Inflammatory macrophage treated with lipopolysaccharide for 1 hour (primary cell): ENCODE results near the gene ACOT7.
"Not testable (repeated sequence)": the region's sequence is repeated elsewhere in the genome, so short reads cannot be mapped to it uniquely, and the experiment has no call there.

Source experiments
- DNase-seq, 2 donors: peaks; one replicate each; pipeline ENCODE4 v3.0.0-alpha.2; 2020 to 2022

ACOT7 gene

DNA sequence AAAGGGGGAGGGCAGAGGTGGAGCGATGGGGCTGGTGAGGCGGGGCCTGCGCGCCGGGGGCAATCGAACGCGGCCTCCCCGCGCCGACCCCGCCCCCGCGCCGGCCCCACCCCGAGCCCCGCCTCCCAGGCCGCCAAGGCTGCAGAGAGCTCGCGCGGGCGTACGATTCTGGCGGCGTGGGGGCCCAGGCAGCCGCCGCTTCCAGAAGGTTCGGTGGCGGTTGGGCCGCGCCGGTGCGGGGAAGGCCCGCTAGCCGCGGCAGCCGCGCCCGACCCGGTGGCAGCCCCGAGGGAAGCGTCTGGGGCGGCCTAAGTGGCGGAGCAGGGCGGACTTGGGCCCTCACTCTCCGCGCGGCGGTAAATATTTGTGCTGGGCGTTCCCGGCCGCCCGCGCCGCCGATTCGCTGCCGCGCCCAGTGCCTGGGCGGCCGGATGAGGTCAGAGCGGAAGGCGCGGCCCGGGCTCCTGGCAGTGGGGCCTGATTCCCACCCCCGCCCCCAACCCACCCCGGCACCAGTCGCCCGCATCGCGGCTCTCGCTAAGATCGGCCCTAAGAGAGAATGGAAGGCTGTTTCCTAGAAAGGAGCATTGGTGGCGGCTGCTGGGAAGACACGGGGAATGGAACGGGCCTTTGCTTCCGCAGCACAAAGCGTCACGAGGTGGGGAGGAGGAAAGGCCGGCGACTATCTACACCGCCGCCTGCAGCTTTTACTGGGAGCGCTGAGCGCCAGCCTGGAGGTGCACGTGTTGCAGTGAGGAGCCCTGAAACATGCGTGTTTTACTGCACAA is at the start of gene ACOT7:
TSS of gene ACOT7 (minus strand) at position 368 of the 788 bp plus-strand sequence. CDS start 368 bp downstream, outside the sequence.
- peak; percentile 85 to 88 for DNase-seq

GRCh38 chr1:6441586-6441985 is 48.0 kb upstream of the ACOT7 start:
- DNase-seq = no peak

DNA sequence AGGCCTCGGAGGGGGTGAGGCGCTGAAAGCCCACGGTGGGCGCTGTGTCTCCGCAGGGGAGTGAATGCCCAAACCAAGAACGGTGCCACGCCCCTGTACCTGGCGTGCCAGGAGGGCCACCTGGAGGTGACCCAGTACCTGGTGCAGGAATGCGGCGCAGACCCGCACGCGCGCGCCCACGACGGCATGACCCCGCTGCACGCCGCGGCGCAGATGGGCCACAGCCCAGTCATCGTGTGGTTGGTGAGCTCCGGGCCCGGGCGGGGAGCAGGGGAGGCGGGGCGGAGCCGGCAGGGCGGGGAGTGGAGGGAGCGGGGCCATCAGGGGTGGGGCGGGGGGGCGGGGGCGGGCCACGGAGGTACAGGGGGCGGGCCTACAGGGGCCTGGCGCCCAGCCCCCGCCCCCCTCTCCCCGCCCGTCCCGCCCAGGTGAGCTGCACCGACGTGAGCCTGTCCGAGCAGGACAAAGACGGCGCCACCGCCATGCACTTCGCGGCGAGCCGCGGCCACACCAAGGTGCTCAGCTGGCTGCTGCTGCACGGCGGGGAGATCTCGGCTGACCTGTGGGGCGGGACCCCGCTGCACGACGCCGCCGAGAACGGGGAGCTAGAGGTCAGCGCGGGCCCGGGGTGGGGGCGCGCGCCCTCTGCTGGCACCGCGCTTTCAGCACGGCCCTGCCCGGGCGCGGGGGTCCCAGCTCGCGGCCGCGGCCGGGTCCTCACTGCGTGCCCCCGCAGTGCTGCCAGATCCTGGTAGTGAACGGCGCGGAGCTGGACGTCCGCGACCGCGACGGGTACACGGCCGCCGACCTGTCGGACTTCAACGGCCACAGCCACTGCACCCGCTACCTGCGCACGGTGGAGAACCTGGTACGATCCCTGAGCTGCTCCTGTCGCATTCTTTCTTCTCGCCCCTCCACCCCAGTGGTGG is 46.9 kb upstream of the ACOT7 start:
- DNase-seq = no peak

GRCh38 chr1:6438047-6438525 is 44.5 kb upstream of the ACOT7 start:
- peak in 1 of 2 donors; percentile 63 for DNase-seq

GRCh38 chr1:6437012-6437700 is 43.6 kb upstream of the ACOT7 start:
- not testable (repeated sequence) for DNase-seq

DNA sequence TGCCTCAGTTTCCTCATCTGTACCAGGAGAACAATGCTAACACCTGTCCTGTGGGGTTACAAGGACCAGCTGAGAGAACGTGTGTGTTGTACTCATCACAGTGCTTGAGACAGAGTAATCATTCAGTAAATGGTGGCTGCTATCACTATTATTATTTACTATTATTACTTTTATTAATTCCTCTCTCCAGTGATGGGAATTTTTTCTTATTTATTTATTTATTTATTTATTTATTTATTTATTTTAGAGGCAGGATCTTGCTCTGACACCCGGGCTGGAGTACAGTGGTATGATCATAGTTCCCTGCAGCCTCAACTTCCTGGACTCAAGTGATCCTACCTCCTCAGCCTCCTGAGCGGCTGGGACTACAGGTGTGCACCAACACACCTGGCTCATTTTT is 42.7 kb upstream of the ACOT7 start:
- not testable (repeated sequence) for DNase-seq

DNA sequence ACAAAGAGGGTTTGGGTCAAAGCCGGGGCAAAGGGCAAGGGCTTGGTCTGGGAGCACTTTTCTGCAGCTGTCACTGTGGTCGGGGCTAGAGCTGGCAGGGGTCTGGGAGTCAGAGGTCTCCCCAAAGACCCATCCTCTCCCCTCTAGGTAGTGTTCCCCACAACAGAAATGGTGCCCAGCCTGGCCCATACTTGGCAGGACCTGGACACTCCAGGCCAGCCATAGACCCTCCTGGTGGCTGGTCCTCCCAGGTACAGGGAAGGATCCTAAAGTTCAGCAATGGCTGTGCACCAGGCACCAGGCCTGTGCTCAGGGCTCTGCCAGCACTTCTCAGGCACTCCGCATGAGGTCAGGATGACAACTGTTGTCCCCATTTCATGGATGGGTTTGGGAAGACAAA is 42.0 kb upstream of the ACOT7 start:
- no peak for DNase-seq

GRCh38 chr1:6435129-6435528 is 41.6 kb upstream of the ACOT7 start:
- no peak for DNase-seq

DNA sequence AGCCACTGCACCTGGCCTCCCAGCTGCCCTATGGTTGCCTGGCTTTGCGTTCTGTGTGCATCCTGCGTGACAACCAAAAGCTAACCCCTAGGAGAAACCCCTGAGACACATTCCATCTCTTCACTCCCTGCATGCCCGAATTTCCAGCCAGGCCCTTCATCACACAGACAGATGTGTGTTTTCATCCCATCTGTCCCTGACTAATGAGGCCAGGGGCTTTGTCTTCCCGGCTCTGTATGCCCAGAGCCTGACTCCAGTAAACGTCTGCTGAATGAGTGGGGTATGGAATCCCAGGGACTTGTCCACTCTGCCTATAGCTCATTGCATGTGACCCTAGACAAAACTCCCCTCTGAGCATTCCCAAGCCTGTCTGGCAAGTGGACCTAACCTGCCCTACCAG is 40.6 kb upstream of the ACOT7 start:
- no peak for DNase-seq

GRCh38 chr1:6431645-6432579 is 38.3 kb upstream of the ACOT7 start:
- not testable (repeated sequence) for DNase-seq

DNA sequence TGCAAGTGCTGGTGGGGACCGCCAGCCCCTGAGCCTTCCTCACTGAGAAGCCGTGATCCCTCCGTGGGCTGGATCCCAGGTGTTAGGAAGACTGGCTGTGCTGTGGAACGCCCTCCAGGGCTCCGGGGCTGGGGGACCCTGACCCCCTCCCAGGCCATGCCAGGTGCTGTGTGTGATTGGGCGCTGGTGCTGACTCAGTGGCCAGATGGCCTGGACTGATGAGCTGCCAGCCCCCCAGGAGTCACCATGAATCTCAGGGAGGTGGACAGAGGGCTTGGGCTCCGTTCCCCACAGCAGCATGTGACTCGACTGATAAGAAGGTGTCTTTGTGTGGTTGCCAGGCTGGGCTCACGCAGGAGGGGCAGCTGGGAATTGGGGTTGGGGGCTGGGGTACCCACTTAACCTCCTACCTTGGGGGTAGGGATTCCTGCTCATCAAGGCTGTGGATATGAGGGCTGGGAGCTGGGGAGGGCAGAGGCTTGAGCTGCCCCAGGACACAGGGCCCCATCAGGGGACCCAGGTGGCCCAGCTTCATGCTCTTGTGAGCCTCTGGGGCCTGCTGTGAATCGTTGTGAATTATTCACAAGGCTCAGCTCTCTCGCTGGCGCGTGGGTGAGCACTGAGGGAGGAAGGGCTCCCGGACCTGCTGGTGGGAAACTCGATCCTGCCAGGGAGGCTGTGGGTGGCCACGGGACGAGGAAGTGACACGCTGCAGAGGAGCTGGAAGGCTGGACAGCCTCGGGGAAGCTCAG is 36.3 kb upstream of the ACOT7 start:
- DNase-seq = peak; percentile 47 to 78

DNA sequence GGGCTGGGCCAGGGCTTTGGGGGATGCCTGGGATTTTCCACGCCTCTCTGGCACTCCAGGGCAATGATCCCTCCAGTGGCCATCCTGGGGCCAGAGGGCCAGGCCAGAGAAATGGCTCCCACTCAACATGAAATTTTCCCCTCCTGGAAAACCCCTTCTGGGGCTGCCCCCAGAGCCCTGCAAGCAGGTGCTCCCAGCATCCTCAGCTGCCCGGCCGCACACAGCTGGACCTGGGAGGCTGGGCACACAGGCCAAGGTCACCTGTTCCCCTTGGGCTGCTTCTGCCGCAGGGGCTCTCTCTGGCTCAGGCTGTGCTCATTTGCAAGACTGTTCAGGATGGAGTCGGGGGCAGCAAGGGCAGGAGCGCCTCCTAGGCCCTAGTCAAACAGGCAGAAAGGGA is 34.9 kb upstream of the ACOT7 start:
- DNase-seq = not testable (repeated sequence)

- no peak for DNase-seq
Measured at GRCh38 chr1:6427441-6428390, 34.1 kb upstream of the ACOT7 start.

DNA sequence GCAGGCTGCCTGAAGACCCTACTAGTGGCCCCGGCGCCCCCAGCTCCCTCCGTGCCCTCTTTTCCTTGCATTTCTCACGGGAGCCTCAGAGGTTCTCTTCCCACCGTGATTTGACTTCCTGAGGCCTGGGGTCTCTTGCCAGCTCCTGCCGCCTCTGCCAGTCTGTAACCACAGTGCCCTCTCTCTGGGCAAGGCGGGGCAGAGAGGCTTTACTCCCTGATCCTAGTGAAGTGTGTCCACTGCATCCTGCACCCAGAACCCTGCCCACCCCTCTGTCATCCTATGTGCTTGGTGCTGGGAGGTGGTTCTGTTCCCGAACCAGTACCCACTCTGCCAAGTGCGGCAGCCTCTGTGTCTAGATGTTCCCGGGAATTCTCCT is 33.4 kb upstream of the ACOT7 start:
- no peak for DNase-seq

DNA sequence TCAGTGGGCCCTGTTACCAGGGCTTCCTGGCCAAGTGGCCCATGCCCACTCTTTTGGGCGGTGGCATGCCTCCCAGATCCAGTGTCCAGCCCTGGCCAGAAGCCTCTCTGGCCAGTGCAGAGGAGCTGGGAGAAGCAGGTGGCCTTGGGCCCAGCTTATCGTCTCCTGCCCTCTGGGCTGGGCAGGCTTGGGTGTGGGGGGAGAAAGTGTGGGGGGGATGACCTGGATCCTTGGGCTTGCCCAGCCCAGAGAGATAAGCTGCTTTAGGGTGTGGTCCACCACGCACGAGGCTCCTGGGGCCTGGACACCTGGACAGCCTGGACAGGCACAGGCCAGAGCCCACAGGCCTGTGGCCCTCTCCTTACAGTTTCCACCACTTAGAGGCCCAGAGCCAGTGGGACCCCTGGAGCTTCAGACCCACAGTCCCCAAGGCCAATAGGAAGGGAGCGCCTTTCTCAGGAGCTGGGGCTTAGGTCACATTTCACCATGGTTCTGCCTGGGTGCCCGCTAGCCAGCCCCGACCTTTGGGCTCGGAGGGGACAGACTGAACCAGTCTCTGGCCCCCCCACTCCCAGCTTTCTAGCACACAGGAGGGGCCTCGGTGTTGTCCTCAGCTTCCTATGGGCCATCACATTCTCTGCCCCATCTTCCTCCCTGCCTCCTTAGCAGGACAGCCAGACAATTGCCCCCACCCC is 32.9 kb upstream of the ACOT7 start:
- DNase-seq = no peak

GRCh38 chr1:6425658-6426057 is 32.1 kb upstream of the ACOT7 start:
- DNase-seq = no peak

DNA sequence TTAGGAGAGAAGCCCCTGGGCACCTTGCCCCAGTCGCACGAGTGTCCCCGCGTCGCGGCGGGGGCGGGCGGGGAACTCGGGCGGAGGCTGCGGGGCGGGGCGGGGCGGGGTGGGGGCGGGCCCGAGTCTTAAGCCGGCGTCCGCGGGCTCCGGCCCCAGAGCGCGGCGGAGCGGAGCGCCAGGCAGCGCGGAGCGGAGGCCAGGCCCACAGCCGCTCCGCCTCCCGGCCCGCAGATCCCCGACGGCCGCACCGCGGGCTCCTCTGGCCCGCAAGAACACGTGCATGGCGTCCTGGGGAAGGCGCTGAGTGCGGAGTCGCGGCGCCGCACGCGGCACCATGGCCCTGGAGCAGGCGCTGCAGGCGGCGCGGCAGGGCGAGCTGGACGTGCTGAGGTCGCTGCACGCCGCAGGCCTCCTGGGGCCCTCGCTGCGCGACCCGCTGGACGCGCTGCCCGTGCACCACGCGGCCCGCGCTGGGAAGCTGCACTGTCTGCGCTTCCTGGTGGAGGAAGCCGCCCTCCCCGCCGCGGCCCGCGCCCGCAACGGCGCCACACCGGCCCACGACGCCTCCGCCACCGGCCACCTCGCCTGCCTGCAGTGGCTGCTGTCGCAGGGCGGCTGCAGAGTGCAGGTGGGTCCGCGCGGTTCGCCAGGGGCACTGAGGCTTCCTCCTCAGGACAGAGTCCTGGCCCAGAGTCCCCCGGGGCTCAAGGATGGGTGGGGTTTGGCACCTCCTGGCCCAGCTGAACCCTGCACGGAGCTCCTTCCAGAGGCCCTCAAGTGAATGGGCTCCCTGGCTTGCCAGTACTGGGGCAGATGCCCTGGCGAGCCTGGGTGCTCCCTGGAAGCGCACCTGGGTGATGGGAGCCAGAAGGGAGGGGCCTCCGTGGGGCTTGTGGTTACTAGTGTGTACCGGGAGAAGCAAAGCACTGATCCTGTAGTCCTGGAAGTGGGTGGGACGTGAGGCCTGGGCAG is 31.3 kb upstream of the ACOT7 start, which contains the start of gene ESPN:
TSS of gene ESPN (plus strand) at position 158 of the 975 bp plus-strand sequence. CDS start at position 338, 180 bp downstream.
- DNase-seq = no peak
